Left cardiac atrium (tissue), 4 donors: ENCODE measurements around the gene HIF3A. TPM values are rescaled to one million over a fixed set of nuclear protein-coding genes. Genes with fewer than 3 reads are reported as not detected.
"Not testable (repeated sequence)": the region's sequence is repeated elsewhere in the genome, so short reads cannot be mapped to it uniquely, and the experiment has no call there.

Experiments used
- ATAC-seq, 2 donors: fragments of 200-7000 bp; cut with Tn5 transposase; one replicate each; pipeline ENCODE4 v1.9.1; 2020; ENCODE audit warnings: mild to moderate bottlenecking in 2 of 2, moderate library complexity in 2 of 2
- DNase-seq: peaks from one replicate; pipeline ENCODE4 v3.0.0-alpha.2; 2020
- intact Hi-C, 2 donors: fragments of 100-400 bp; cut with DNase I; formaldehyde crosslinking; loops; one replicate each; pipeline versions ENCODE4 v1.14.1 to v1.15.1; 2022 to 2023
- total RNA-seq, 2 donors: library from RNA; stranded (reverse); fragmentation: NEBNext Ultra II Directional; extraction: Animal tissue kit (Norgen Biotek cat#: 25700); gene quantifications; one replicate each; pipeline ENCODE4 v1.2.1, GENCODE V29; 2021
- donor health status: DM: no; HTN: yes; CAD: no.
- donor health status: DM: no; HTN: yes; CAD: no; lungs with severe emphysema.
- donor health status: DM: yes; HTN: yes; CAD: no.
- donor health status: Dilated cardiomyopathy.

HIF3A gene
- total RNA-seq, 2 donors from 2014 or later = 51.0 to 53.0 TPM

DNA sequence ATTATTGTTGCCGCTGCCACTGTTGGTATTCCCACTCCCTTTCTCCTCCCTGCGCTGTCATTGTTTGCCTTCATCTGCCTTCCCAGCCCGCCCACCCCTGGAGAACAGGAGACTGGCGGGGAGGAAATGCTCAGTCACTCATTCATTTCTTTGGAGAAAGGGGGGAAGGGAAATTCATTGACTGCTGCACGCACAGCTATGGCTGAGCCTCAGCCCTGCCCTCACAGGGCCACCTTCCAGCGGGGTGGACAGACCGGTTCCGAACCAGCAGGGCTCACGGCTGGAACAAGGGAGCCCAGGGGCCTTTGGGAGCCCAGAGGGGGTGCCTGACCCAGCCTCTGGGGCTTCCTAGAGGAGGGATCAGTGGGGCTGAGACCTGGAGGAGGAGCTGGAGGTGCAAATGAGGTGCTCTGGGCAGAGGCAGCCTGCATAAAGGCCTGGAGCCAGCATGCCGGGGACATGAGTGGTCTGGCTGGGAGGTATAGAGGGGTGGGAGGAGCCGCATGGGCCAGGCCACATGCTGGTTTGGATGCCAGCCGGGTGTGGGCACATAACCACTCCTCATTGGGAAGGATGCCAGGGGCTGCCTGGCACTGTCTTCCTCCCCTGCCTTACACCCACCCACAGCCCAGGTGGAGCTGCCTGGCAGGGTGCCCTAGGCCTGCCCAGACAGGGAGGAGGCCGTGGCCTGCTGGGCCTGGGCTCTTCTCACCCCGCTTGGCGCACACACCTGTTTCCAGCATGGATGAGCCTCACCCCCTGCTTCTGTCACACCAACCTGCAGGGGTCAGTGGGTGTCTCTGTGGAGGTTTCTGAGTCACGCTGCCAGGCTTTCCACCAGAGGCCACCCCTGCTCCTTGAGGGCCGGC is 76.9 kb downstream of the HIF3A start:
- DNase-seq (peak; percentile 75), ATAC-seq (peak; percentile 72 to 89)
- intact Hi-C loops = no loop called here

DNA sequence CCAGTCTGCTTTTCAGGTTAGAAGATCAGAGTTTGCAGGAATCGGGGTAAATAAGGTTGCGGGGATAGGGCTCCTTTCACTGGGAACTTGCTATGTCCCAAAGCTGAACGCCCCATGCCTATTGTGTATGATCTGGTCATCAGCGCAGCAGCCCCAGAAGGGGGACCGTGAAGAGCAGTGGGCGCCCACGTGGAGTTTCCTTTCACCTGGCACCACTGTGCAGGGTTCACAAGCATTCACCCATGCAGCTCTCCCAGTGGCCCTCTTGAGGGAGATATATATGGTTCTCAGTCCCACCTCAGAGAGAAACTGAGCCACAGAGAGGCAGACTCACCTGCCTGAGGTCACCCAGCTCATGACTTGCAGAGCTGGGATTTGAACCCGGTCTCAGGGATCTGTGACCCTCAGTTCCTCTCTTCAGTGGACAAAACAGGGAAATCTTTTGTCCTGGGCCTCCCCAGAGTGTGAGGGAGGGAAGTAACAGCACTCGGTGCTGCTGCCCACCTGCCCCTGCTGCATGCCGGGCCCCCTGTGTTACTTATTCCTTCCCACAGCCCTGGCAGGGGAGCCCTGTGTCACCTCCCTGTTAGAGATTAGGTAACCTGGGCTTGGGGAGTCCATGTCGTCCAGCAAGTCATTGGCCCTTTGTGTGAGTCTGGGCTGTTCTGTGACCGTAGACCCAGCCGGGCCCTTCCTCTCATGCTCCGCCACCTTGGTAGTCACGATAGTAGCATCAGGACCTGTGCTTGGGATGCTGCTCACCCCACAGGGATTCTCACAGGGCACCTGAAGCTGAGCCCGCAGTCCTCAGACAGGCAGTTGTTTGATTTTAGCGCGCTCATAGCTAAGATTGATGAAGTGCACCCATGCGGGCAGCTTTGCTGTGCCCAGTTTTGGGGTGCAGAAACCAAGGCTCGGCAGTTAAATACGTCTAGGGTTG is 78.0 kb downstream of the HIF3A start:
- intact Hi-C loops = no loop called here
- ATAC-seq = no peak
- DNase-seq = no peak

DNA sequence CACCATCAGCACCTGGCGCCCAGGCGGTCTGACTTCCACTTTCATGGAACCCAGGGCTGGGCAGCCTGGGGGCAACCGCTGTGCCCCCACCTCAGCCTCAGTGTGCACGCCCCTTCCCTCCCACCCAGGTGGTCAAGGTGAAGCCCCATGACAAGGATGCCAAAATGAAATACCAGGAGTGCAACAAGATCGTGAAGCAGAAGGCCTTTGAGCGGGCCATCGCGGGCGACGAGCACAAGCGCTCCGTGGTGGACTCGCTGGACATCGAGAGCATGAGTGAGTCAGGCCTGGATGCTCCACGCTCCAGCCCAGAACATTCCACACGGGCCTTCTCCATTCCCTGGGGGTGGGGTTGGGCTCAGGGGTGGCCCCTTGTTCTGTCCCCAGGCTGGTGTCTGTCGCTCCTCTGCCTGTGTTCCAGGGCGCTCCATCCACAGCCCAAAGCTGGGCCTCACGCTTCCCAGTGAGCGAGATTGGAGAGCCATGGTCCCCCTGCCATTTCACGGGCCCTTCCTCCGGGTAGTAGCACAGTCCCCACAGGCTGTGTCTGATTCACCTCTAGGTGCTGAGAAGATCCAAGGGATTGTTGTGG is 78.7 kb downstream of the HIF3A start:
- ATAC-seq, DNase-seq, intact Hi-C loops: not testable (repeated sequence)

DNA sequence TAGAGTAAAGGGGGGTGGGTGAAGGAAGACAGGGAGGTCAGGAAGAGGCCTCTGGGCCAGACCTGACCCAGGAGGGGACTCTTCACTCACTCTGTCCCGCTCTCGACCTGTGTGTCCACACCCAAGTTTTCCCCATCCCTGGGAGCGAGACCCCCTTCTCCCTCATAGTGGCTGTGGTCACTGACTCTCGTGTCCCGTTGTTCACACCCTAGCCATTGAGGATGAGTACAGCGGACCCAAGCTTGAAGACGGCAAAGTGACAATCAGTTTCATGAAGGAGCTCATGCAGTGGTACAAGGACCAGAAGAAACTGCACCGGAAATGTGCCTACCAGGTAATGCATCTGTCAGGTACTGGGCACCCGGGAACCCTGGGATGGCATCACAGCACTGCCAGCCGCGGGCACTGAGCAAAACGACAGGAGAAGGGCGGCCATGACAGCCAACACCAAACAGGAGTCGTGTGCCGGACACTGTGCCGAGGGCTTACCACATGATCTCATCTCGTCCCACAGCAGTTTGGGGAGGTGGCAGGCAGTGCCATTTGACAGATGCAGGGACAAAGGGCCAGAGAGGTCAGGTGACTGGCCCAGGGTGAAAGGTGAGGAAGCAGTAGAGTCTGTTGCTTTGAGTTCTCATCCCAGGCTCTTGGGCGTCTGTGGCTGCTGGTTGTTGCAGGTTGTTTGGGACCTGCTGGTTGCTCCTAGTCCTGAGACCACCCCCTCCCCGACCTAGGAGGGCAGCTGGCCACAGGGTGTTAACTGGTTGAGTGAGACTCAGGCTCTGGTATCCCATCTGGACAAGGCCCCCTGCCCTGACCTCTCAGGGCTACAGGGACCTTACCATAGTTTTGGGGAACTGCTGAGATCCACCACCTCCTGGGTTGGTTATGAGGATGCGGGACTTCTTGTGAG is 79.7 kb downstream of the HIF3A start:
- intact Hi-C loops = no loop called here
- ATAC-seq = no peak
- DNase-seq = no peak

DNA sequence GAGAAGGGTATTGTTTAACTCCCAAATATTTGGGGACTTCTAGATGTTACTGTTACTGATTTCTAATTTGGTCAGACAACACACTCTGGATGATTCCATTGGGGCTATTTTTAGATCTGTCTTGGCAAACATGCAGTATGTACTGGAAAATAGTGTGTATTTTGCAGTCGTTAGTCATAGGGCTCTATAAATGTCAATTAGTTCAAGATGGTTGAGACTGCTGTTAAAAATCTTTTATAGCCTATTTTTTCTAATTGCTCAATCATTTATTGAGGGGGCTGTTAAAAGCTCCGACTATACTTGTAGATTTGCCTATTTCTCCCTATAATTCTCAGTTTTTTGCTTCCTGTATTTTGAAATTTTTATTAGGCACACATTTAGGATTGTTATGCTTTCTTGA is 81.4 kb downstream of the HIF3A start:
- no peak for DNase-seq
- peak; percentile 21 to 45 for ATAC-seq
- intact Hi-C loops = no loop called here

DNA sequence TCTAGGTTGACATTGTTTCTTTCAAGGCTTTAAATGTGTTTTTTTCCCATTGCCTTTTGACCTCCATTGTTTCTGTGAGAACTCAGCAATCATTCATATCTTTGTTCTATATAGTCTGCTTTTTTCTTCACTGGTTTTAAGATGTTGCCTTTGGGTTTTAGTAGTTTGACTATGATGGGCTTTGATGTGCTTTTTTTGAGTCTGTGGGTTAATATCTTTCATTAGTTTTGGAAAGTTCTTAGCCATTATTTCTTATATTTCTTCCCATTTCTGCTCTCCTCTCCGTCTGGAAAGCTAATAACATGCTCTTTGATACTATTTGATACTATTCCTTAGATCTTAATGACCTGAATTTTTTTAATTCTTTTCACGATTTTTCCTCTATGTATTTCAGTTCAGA is 83.8 kb downstream of the HIF3A start:
- intact Hi-C loops = no loop called here
- ATAC-seq = no peak

DNA sequence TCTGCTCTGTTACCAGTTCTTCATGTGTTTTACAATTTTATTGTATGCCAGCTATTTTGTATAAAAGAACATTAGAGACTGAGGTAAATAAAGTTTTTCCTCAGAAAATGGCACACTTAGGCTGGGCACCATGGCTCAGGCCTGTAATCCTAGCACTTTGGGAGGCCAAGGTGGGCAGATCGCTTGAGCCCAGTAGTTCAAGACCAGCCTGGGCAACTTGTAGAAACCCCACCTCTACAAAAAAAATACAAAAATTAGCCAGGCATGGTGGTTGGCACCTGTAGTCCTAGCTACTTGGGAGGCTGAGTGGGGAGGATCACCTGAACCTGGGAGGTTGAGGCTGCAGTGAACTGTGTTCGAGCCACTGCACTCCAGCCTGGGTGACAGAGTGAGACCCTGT is 84.5 kb downstream of the HIF3A start:
- intact Hi-C loops = no loop called here
- ATAC-seq = no peak

More for the DNA sequence above, 83.8 kb downstream of the HIF3A start:
- no peak for DNase-seq

DNA sequence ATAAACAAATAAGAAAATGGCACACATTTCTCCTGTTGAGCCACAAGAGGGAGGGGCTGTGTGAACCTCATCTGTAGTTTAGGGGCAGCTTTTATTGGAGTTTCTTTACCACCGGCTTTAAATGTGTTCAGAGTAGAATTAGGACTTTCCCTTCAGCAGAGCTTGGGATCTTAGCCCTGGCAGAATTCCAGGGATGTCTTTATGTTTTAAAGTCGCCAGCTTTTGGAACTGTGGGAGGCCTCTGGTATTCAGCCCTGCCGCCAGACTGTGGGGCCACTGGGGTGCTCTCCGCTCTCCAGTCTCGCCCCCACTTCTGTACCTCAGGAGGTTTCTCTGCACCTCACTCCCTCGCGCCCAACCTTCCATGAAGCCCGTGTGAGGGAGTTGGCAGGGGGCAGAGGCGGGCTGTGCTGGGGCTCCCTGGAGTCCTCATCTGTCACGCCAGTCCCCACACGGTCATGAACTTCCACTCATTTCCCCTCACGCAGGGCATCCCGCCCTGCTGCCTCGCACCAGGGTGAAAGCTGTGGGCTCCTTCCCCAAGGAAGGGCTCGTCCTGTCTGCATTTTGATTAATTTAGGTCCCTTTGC is 85.0 kb downstream of the HIF3A start:
- no peak for ATAC-seq
- DNase-seq = no peak
- intact Hi-C loops = no loop called here

More for the DNA sequence above, 84.5 kb downstream of the HIF3A start:
- DNase-seq = no peak

DNA sequence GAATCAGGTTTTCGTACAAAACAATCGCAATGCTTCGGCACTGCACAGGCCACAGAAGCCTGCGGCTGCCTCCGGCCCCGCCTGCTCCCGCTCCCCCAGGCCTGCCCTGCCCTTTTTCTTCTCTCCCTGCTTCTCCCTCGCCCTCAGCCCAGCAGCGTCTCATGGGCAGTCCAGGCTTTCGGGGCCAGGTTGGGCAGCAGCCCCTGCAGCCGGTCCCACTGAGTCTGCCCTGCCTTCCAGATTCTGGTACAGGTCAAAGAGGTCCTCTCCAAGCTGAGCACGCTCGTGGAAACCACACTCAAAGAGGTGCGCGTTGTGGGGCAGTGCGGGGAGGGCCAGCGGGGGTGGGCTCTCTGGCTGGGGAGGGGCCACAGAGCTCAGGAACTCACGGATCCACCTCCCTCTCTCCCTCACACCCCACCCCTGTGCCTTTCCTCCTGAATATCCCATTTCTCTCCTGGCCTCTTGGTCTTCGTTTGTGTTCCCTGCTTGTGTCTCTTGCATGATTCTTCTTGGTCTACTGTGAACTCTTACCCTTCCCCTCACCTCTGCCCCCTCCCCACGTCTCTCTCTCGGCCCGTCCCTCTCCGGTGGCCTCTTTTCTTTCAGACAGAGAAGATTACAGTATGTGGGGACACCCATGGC is 86.5 kb downstream of the HIF3A start:
- DNase-seq (no peak), ATAC-seq (no peak)
- intact Hi-C loops = no loop called here

DNA sequence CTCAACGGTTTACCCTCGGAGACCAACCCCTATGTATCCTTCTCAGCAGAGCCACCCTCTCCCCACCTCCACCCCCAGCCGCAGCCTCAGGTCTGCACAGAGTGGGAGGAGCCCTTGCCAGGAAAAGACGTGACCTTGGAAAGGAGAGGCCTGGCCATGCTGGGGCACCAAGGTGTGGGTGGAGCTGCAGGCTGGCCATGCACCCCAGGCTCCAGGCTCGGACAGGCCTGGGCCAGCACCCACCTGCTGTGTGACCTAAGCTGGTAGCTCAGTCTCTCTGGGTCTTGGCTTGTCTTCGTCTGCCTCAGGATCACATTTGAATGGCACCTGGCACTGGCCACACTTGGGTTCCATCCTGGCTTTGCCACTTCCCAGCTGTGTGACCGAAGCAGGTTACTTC is 87.0 kb downstream of the HIF3A start:
- DNase-seq (no peak), ATAC-seq (peak; percentile 12 to 28)
- intact Hi-C loops = no loop called here

DNA sequence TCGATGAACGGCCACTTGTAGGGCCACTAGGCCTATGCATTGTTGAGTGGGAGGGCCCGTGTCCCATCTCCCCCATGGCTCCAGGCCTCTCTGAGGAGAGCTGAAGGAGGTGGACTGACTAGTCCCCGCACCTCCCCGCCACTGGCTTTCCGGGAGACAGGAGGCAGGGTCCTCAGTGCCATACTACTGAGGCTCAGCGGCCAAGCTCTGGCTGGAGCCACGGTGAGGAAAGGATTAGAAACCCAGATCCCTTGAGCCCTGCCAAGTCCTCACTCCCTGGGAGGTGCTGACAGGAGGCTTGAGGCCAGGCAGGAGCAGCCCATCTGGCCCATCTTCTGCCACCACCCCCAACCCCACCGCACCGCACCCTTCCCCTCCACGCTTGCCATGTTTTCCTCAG is 87.6 kb downstream of the HIF3A start:
- intact Hi-C loops = no loop called here
- ATAC-seq = peak; percentile 70 to 73
- DNase-seq = no peak

DNA sequence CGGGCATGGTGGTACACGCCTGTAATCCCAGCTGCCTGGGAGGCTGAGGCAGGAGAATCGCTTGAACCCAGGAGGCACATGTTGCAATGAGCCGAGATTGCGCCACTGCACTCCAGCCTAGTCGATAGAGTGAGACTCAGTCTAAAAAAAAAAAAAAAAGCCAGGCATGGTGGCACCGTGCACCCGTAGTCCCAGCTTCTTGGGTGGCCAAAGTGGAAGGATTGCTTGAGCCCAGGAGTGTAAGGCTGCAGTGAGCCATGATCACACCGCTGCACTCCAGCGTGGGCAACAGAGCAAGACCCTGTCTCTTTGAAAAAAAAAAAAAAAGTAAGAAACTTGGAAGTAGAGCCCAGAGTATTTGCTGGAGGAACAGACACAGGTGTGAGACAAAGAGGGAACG is 88.8 kb downstream of the HIF3A start:
- intact Hi-C loops = no loop called here
- DNase-seq (no peak), ATAC-seq (no peak)

DNA sequence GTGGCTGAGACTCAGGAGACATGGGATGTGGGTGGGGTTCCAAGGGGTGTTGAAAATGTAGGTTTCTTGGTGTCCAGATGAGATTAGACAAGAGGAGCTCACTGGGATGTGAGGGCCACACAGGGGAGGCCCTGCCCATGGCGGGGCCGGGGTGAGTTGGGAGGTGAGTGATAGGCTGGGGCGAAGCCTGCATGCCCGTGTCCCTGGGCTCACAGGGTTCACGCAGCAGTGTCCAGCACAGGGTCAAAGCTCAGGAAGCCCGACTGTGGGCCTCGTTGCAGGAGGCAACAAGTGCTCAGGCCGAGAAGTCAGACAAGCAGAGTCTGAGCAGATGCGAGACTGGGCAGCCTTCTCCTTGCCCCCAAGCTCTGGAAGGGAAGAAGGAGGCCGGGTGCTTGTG is 89.3 kb downstream of the HIF3A start:
- intact Hi-C loops = no loop called here
- DNase-seq (no peak), ATAC-seq (no peak)

DNA sequence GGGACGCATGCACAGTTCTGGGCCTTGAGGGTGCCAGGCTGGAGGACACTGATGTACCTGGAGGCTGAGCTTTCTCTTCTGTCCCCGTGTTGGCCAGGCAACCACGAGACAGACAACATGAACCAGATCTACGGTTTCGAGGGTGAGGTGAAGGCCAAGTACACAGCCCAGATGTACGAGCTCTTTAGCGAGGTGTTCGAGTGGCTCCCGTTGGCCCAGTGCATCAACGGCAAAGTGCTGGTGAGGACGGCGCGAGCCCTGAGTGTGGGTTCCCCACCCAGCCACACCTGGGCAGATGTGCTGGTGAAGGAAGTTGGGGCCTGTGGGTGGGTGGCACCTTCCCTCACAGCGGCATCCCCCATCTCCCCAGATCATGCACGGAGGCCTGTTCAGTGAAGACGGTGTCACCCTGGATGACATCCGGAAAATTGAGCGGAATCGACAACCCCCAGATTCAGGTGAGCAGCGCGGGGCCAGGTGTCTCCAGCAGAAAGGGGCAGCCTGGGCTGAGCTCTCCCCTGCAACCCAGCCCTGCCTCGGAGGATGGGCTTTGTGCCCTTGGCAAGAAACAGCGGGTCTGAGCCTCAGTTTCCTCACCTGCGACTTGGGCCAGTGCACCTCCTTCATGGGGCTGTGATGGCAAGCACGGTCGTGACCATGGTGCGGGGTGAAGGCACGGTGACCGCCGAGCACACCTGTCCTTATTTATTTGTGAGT is 90.3 kb downstream of the HIF3A start:
- DNase-seq = no peak

DNA sequence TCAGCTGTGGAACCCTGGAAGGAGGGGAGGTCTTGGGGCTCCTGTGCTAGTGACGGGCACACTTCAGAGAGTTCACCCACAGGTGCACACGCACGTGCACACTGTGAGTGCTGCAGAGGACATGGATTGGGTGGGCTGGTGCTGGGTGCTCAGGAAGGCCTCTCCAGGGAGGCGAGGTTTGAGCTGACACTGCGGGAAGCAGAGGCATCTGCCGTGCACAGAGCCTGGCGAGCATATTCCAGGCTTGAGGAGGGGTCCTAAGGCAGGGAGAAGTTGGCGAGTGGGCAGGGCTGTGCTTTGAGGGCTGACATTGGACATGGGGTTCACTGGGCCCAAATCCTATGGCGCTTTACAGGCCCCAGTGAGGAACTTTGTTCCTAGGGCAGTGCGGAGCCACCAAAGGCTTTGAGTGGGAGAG is 90.9 kb downstream of the HIF3A start:
- DNase-seq = no peak
- no peak for ATAC-seq
- intact Hi-C loops = no loop called here

More for the DNA sequence above, 90.3 kb downstream of the HIF3A start:
- ATAC-seq = no peak
- intact Hi-C loops = no loop called here

DNA sequence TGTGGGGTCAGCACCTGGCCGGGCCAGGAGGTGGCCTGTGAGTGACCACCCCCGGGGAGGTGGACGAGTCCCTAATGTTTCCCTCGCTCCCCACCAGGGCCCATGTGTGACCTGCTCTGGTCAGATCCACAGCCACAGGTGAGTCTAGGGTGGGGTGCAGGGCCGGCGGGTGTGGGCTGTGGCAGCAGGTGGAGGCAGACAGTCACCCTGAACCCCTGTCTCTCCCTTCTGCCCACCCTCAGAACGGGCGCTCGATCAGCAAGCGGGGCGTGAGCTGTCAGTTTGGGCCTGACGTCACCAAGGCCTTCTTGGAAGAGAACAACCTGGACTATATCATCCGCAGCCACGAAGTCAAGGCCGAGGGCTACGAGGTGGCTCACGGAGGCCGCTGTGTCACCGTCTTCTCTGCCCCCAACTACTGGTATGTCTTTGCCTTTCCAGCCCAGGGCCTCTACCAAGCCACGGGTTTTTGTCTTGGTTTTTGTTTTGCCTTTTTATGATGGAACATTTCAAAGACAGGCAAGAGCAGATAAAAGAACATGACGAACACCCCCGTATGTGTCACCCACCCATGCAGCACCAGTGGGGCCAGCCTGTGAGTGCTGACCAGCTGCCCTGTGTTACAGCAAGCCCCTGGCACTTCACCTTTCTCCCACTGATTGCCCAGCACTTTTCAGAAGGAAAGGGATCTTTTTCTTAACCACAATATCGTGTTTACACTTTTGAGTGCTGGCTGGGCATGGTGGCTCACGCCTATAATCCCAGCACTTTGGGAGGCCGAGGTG is 91.7 kb downstream of the HIF3A start:
- DNase-seq = no peak
- intact Hi-C loops = no loop called here

More for the DNA sequence above, 91.7 kb downstream of the HIF3A start:
- no peak for ATAC-seq
